Muscle layer of duodenum (tissue), 2 donors: Measurements from ENCODE around the gene ADIPOQ.
"Not testable (repeated sequence)": the region's sequence is repeated elsewhere in the genome, so short reads cannot be mapped to it uniquely, and the experiment has no call there.

Source experiments
- H3K27ac ChIP-seq: one replicate; pipeline ENCODE4 v1.7.0; 2013; ENCODE audit warnings: mild to moderate bottlenecking, low read length
- H3K27me3 ChIP-seq: one replicate; pipeline ENCODE4 v1.7.0; 2013; ENCODE audit warnings: low read depth, mild to moderate bottlenecking, control low read depth, low read length
- H3K36me3 ChIP-seq, 2 donors: one replicate each; pipeline ENCODE4 v1.7.0; 2013; ENCODE audit warnings: low read length in 2 of 2, control low read depth in 1 of 2, mild to moderate bottlenecking in 1 of 2; ENCODE audit not compliant: insufficient read depth in 2 of 2, control insufficient read depth in 1 of 2
- H3K4me1 ChIP-seq, 2 donors: one replicate each; pipeline ENCODE4 v1.7.0; 2013; ENCODE audit warnings: low read length in 2 of 2, mild to moderate bottlenecking in 2 of 2, control low read depth in 1 of 2, moderate library complexity in 1 of 2; ENCODE audit not compliant: insufficient read depth in 2 of 2, control insufficient read depth in 1 of 2
- H3K4me3 ChIP-seq, 2 donors: one replicate each; pipeline ENCODE4 v1.7.0; 2013; ENCODE audit warnings: low read length in 2 of 2, low read depth in 1 of 2, mild to moderate bottlenecking in 1 of 2
- H3K9me3 ChIP-seq, 2 donors: one replicate each; pipeline ENCODE4 v1.7.0; 2013; ENCODE audit warnings: low read length in 2 of 2, control low read depth in 1 of 2, mild to moderate bottlenecking in 1 of 2; ENCODE audit not compliant: control insufficient read depth in 1 of 2
- donor health status: healthy.

Gene ADIPOQ

DNA sequence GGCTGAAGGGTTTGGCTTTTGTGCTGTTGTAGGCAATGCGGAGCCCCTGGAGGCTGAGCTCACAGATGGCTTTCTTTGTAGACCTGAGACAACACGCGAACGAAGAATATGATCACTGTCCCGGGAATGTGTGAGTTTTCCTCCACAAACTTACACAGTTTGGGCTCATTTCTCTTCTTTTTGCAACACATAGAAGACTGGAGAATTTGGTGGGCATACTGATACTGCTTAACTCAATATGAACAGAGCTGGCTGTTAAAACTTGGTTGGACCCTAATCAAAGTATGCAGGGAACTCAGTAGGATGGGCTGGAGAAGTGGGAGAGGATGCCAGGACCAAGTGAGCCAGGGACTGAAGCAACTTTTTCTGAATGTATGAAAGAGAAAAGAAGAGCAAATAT is 24.0 kb upstream of the ADIPOQ start:
- Histone ChIP-seq H3K27ac (no peak overlapping the region), H3K27me3 (no peaks in the 10 kb centered on the region), H3K4me3 (no peak overlapping the region), H3K4me1 (no peaks in the 10 kb centered on the region), H3K36me3 (no peaks in the 10 kb centered on the region), H3K9me3 (no peaks in the 10 kb centered on the region)

DNA sequence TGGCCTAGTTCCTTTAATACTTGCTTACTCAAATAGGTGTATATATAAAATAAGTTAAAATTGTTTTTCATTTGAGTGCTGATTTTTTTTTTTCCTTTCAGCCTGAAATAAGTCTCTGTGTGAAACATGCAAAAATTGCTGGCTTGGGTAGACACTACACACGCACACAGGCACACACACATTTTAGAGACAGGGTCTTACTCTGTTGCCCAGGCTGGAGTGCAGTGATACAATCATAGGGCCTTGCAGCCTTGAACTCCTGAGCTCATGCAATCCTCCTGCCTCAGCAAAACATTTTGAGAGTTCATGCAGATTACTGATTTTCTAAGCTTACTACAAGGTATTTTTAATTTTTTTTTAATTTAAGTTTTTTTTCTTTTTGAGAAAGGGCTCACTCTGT is 23.6 kb upstream of the ADIPOQ start:
- H3K4me1 ChIP-seq, result no peaks in the 10 kb centered on the region

DNA sequence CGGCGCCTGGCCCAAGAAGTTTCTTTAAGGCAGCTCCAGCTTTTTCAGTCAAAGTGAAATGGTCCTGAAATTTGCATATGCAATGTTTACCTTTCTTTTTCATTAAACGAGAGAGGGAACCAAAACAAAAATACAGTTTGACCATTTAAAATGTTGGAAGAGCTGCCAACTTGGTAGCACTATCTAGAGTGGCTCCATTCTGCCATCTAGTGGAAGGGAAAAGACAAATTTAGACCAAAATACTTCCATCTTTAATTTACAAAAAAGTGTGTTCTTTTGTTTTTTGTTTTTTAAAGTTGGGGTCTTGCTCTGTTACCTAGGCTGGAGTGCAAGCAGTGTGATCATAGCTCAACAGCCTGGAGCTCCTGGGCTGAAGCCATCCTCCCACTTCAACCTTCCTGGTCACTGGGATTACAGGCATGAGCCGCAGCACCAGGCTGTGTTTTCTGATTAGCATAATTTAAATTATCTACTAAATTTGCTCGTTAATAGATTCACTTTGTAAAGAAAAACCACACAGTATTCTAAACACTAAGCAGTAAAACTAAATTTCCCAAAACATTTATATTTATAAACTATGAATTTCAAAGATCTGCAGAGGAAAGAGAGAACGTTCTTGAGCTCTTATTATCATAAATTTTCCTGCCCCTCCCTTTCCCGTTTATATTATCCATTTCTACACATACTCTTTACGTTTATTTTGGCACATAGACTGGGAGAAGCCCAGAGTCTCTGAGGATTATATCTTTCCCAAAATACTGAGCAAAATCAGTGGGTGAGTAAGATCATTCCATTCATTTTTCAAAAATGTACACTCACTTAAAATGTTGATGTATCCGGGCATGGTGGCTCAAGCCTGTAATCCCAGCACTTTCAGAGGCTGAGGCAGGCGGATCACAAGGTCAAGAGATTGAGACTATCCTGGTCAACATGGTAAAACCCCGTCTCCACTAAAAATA is 20.8 kb upstream of the ADIPOQ start:
- H3K27me3 ChIP-seq, result peaks cover 23% of the 10 kb centered on the region
- peaks cover 0 to 6% of the 10 kb centered on the region in 2 donors for H3K4me1 ChIP-seq
- no peak overlapping the region for H3K27ac ChIP-seq
- no peak overlapping the region for H3K4me3 ChIP-seq
- no peaks in the 10 kb centered on the region for H3K36me3 ChIP-seq
- H3K9me3 ChIP-seq, result no peaks in the 10 kb centered on the region

More for the DNA sequence above, 23.6 kb upstream of the ADIPOQ start:
- Histone ChIP-seq H3K27me3 (no peaks in the 10 kb centered on the region), H3K27ac (no peak overlapping the region), H3K4me3 (no peak overlapping the region), H3K9me3 (no peaks in the 10 kb centered on the region), H3K36me3 (no peaks in the 10 kb centered on the region)

DNA sequence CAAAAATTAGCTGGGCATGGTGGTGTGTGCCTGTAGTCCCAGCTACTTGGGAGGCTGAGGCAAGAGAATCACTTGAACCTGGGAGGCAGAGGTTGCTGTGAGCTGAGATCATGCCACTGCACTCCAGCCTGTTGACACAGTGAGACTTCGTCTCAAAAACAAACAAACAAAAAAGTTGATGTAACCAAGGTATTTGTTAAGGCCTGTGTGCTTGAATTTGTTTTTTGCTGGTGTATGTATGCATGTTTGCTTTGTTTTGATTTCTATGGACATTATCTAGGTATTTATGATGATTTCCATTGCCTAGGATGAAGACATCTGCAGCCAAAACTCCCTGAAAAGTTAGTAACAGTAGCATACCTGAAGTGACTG is 20.1 kb upstream of the ADIPOQ start:
- H3K9me3 ChIP-seq, H3K4me3 ChIP-seq, H3K4me1 ChIP-seq, H3K36me3 ChIP-seq, H3K27ac ChIP-seq: not testable (repeated sequence)
- H3K27me3 ChIP-seq, result peaks cover 23% of the 10 kb centered on the region

DNA sequence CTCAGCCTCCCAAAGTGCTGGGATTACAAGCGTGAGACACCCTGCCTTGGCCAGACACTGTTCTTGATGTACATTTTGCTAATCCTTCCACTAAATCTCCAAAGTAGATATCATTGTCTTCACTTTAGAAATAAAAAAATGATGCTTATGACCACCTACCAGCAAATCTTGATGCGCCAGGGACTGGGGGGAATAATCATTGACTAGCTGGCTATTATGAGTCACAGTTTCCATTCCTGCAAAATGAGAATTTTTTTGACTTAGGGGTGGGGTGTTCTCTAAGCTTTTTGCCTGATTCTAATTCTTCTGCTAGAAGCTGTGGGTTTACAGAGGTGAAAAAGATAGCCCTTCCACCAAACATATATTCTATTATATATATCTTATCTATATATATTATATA is 19.1 kb upstream of the ADIPOQ start:
- Histone ChIP-seq H3K9me3 (no peaks in the 10 kb centered on the region), H3K4me3 (no peak overlapping the region), H3K36me3 (no peaks in the 10 kb centered on the region), H3K27ac (no peak overlapping the region), H3K4me1 (peaks cover 0 to 11% of the 10 kb centered on the region in 2 donors), H3K27me3 (peaks cover 28% of the 10 kb centered on the region)

DNA sequence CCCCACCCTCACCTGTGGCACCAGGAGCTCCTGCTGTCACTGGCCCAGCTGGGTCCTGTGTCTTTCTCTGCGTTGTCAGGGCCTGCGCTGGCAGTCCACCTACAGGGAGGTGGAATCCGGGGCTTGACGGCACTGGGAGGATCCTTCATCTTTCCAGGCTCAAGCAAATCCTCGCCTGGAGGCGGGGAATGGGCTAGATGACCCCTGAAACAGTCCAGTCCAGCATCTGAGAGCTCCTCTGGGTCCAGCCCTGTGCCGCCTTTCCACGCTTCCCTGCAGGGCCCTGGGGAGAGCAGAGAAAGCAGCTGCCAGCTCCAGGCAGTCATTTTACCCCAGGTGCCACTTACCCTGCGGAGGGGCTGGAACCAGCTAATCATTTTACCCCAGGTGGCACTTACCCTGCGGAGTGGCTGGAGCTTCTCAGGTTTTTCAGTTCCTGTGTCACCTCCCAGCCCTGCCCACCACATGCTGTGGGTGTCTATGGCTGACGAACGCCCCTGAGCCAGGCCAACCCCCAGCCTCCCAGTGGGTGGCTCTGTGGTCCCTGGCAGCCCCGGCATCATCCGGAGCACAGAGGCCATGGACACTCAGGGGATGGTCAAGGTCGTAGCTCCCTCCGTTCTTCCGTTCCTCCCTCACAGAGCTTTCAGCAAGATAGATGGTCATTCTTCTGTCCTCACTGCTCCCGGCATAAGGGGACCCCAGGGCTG is 17.9 kb upstream of the ADIPOQ start:
- Histone ChIP-seq H3K27ac (no peak overlapping the region), H3K27me3 (peaks cover 33% of the 10 kb centered on the region), H3K4me1 (peaks cover 0 to 11% of the 10 kb centered on the region in 2 donors), H3K4me3 (no peak overlapping the region), H3K36me3 (no peaks in the 10 kb centered on the region), H3K9me3 (no peaks in the 10 kb centered on the region)

DNA sequence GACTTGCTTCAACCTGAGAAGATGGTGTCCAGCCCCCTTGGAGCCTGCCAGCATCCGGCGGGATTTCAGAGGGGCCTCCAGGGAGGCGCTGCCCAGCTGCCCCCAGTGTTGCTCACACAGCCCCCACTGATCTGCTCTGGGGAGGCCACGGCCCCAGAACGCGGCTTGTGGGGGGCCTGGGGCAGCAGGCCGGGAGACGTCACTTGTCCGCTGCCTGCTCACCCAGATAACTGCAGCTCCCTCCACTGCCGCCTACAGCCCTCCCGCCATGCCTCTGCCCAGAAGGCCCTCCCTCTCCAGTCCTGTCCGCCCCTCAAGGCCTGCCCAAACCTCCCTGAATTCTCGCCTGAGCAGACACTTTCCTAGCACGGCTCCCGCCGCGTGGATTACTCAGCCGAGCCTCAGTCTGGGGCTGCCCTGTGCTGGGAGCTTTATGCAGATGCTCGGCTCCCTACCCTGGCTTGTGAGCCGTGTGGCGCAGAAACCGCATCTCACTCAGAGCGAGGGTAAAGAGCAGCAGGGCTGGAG is 17.2 kb upstream of the ADIPOQ start:
- no peaks in the 10 kb centered on the region for H3K36me3 ChIP-seq
- H3K27me3 ChIP-seq, result peaks cover 41% of the 10 kb centered on the region
- no peak overlapping the region for H3K4me3 ChIP-seq
- H3K9me3 ChIP-seq, result no peaks in the 10 kb centered on the region
- peaks cover 0 to 11% of the 10 kb centered on the region in 2 donors for H3K4me1 ChIP-seq
- H3K27ac ChIP-seq, result no peak overlapping the region

DNA sequence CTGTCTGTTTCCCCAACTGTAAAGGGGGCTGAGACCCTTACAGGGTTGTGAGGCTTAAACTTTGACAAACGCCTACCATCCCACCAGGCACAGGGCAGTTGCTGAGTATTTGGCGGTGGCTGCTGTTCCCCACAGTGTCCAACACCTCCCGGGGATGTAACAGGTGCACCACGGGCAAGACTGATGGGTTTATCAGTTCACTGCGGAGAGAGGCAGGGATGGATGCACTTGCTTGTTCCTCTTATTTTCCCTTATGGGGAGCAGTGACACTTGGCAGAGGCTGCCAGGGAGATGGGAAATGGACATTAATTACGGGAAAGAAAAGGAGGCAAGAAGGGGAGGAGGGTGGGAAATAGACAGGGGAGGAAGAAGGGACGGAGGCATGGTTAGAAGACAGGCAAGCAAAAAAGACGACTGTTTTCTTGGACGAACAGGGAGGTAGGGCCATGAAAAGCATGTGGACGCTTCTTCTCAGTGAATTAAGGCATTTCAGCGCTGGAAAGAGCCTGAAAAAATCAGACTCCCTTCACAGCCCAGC is 16.6 kb upstream of the ADIPOQ start:
- Histone ChIP-seq H3K9me3 (no peaks in the 10 kb centered on the region), H3K27me3 (peaks cover 44% of the 10 kb centered on the region), H3K27ac (no peak overlapping the region), H3K4me1 (peaks cover 0 to 11% of the 10 kb centered on the region in 2 donors), H3K36me3 (no peaks in the 10 kb centered on the region), H3K4me3 (peak overlapping the region in 1 of 2 donors; percentile 7)

DNA sequence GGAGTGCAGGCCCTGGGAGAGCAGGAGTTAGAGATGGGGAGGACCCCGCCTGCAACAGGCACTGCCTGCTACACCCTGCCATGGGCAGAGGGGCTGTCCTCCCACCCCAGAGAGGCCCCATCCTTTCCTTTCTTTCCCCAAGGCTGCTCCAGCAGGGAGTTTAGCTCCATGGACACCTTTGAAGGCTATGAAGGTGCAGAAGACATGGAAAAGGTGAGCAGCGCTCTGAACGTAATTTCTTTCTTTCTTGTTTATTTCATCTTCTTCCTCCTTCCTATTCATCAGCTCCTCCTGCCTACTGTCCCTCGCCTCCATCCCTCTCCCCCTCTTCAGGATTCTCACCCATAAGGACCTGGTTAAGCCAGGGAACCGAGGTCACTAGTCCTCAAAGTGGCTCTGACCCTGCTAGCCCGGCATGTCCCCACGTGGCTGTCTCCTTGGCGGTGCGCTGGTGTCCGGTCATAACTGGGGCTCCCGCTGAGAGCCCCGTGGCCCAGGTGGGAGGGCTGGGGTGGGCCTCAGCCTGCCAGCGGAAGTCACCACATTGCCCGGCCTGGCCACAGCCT is 16.0 kb upstream of the ADIPOQ start:
- no peak overlapping the region for H3K27ac ChIP-seq
- no peaks in the 10 kb centered on the region for H3K36me3 ChIP-seq
- peaks cover 44% of the 10 kb centered on the region for H3K27me3 ChIP-seq
- H3K4me3 ChIP-seq, result peak overlapping the region; percentile 7 to 67
- H3K9me3 ChIP-seq, result no peaks in the 10 kb centered on the region
- H3K4me1 ChIP-seq, result peaks cover 0 to 11% of the 10 kb centered on the region in 2 donors

DNA sequence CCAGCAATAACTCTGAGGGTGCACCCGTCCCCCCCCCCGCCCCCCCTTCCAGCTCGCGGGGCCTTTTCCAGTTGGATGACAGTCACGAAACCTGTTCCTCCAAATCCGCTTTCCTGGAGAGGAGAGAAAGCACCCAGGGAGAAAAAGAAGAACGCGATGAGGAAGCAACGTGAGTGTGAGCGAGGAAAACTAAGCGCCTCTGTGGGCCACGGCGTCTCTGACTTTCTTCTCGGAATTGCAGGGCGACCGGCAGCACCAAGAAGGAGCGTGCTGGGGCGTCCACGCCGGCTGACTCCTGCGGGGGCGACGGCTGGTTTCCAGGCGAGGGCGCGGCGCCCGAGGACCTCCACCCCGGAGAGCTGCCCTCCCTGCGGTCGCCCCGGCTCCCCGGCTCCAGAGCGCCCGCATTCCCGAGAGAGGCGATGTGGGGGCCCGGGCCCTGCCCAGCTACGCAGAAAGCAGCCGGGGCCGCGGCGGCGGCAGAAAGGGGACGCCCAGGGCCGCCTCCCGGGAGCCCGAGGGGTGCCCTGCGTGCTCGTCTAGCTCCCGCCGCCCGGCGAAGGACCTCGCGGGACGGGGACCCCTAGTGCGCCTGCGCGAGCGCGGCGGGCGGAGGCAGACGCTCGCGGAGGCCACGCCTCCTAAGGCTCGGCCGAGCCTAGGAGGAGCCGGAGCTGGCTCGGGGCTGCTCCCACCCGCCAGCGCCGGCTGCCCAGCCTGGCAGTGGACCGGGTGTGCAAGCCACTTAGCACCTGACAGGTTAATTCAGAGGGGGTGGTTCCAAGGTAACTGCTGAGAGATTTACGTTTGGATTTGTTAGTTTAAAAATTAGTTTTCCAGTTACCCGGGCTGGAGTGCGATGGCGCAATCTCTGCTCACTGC is 15.3 kb upstream of the ADIPOQ start:
- Histone ChIP-seq H3K36me3 (no peaks in the 10 kb centered on the region), H3K27me3 (peaks cover 44% of the 10 kb centered on the region), H3K4me3 (peak overlapping the region; percentile 39 to 67), H3K4me1 (peaks cover 0 to 11% of the 10 kb centered on the region in 2 donors), H3K27ac (no peak overlapping the region), H3K9me3 (no peaks in the 10 kb centered on the region)
